A673 (cell line): ENCODE results near the gene NACA. TPM values are rescaled to one million over a fixed set of nuclear protein-coding genes. Genes with fewer than 3 reads are reported as not detected.
"Not testable (repeated sequence)": the region's sequence is repeated elsewhere in the genome, so short reads cannot be mapped to it uniquely, and the experiment has no call there.

ENCODE experiments used
- BruUV-seq: library from RNA; stranded (reverse); fragments of 400-500 nt; replicated peaks from 2 replicates; lab custom pipeline; 2021; lab: Mats Ljungman, UMichigan
- CTCF ChIA-PET: fragments of 300-600 bp; sonication (Branson Sonifier 250); formaldehyde crosslinking; loops from one replicate; lab custom pipeline; 2022; ENCODE audit warnings: antibody characterized with exemption; lab: Charles Lee
- POLR2A ChIA-PET: fragments of 300-600 bp; sonication (Branson Sonifier 250); formaldehyde crosslinking; loops from one replicate; lab custom pipeline; 2022; ENCODE audit warnings: antibody characterized with exemption; ENCODE audit not compliant: low non-redundant PET; lab: Charles Lee
- DNase-seq: peaks from one replicate; pipeline ENCODE4 v3.0.0-alpha.2; 2015; ENCODE audit warnings: low spot score
- H3K27ac ChIP-seq: fragments of 200-600 bp; sonication (generic); 2 replicates; pipeline ENCODE4 v1.5.1; 2016; ENCODE audit warnings: mixed run types, low read depth, mild to moderate bottlenecking, mixed read lengths, antibody characterized with exemption, low read length; ENCODE audit not compliant: poor library complexity, severe bottlenecking
- H3K27me3 ChIP-seq: fragments of 200-600 bp; sonication (generic); replicated peaks from 2 replicates; pipeline ENCODE4 v1.6.1; 2017; ENCODE audit warnings: mixed run types, low read depth, mild to moderate bottlenecking, mixed read lengths, antibody characterized with exemption, low read length; ENCODE audit not compliant: insufficient read depth, poor library complexity
- H3K36me3 ChIP-seq: fragments of 200-600 bp; sonication (generic); 2 replicates; pipeline ENCODE4 v1.6.1; 2016; ENCODE audit warnings: mixed run types, mild to moderate bottlenecking, mixed read lengths, antibody characterized with exemption, low read length; ENCODE audit not compliant: insufficient read depth, poor library complexity, severe bottlenecking
- H3K4me1 ChIP-seq: fragments of 200-600 bp; sonication (generic); 2 replicates; pipeline ENCODE4 v1.6.1; 2017; ENCODE audit warnings: mixed run types, mild to moderate bottlenecking, mixed read lengths, antibody characterized with exemption, low read length; ENCODE audit not compliant: insufficient read depth, poor library complexity, severe bottlenecking
- H3K4me3 ChIP-seq: fragments of 200-600 bp; sonication (generic); 2 replicates; pipeline ENCODE4 v1.5.1; 2016; ENCODE audit warnings: low read depth, mixed run types, mild to moderate bottlenecking, mixed read lengths, low read length; ENCODE audit not compliant: poor library complexity, severe bottlenecking
- H3K9me3 ChIP-seq: fragments of 200-600 bp; sonication (generic); 2 replicates; pipeline ENCODE4 v1.6.1; 2016; ENCODE audit warnings: mixed run types, low read depth, mild to moderate bottlenecking, mixed read lengths, antibody characterized with exemption, low read length; ENCODE audit not compliant: poor library complexity, severe bottlenecking
- CTCF ChIP-seq: fragments of 300-800, 200-600 bp; sonication (generic); conservative IDR thresholded peaks from 2 replicates; pipeline ENCODE4 v1.5.1; 2017; ENCODE audit warnings: low read depth, mild to moderate bottlenecking, antibody characterized with exemption, low read length, moderate library complexity, mixed read lengths
- EZH2 ChIP-seq: fragments of 200-600 bp; sonication (generic); IDR thresholded peaks from 2 replicates; pipeline ENCODE4 v1.6.1; 2017; ENCODE audit warnings: borderline replicate concordance, low read depth, mild to moderate bottlenecking, mixed read lengths, antibody characterized with exemption, low read length; ENCODE audit not compliant: poor library complexity, severe bottlenecking
- intact Hi-C: fragments of 100-400 bp; cut with micrococcal nuclease; formaldehyde crosslinking; loops from one replicate; pipeline ENCODE4 v1.10.0; 2022; ENCODE audit not compliant: unreplicated experiment
- total RNA-seq: library from RNA; stranded (reverse); gene quantifications from 2 replicates; pipeline ENCODE4 v1.2.3, GENCODE V29; 2021

The NACA gene
- total RNA-seq, 1 experiment from 2014 or later = 908 TPM

GRCh38 chr12:56760460-56760859, 35.4 kb upstream of the NACA start:
- no peaks in the 10 kb centered on the region for H3K36me3 ChIP-seq
- H3K4me3 ChIP-seq = no peak overlapping the region
- peaks cover 4% of the 10 kb centered on the region for H3K9me3 ChIP-seq
- H3K27me3 ChIP-seq = no peaks in the 10 kb centered on the region
- intact Hi-C loops = no loop called here
- H3K4me1 ChIP-seq = no peaks in the 10 kb centered on the region
- DNase-seq = no peak
- ChIA-PET CTCF (no interaction called here), POLR2A (no interaction called here)
- no peak overlapping the region for H3K27ac ChIP-seq
- BruUV-seq = no TSS peak
- TF ChIP-seq CTCF = no peak

GRCh38 chr12:56759263-56759908, 34.3 kb upstream of the NACA start:
- Histone ChIP-seq H3K4me1 (no peaks in the 10 kb centered on the region), H3K27me3 (no peaks in the 10 kb centered on the region), H3K4me3 (no peak overlapping the region), H3K36me3 (no peaks in the 10 kb centered on the region), H3K9me3 (peaks cover 4% of the 10 kb centered on the region), H3K27ac (no peak overlapping the region)
- no peak for DNase-seq
- intact Hi-C loops = loop anchor here (5.0 to 10.0 kb wide), 2 partner anchors 303 to 425 kb away; no protein-coding TSS in a partner anchor
- ChIA-PET POLR2A (no interaction called here), CTCF (interaction anchor here (0.7 kb wide), 1 partner anchor 293 kb away, joined by 4 read pairs; no protein-coding TSS in a partner anchor)
- TF ChIP-seq EZH2 (no peak), CTCF (no peak)
- no TSS peak for BruUV-seq

GRCh38 chr12:56758728-56759262, 33.7 kb upstream of the NACA start:
- CTCF ChIA-PET = interaction anchor here (1.0 kb wide), 1 partner anchor 229 kb away, joined by 4 read pairs; no protein-coding TSS in a partner anchor
- no peak overlapping the region for H3K4me3 ChIP-seq
- H3K9me3 ChIP-seq = peaks cover 4% of the 10 kb centered on the region
- H3K27me3 ChIP-seq = no peaks in the 10 kb centered on the region
- H3K36me3 ChIP-seq = no peaks in the 10 kb centered on the region
- POLR2A ChIA-PET = no interaction called here
- no peak for DNase-seq
- BruUV-seq = no TSS peak
- no peaks in the 10 kb centered on the region for H3K4me1 ChIP-seq
- TF ChIP-seq CTCF = no peak
- no peak for TF ChIP-seq EZH2
- no peak overlapping the region for H3K27ac ChIP-seq
- intact Hi-C loops = loop anchor here (5.0 to 10.0 kb wide), 2 partner anchors 304 to 426 kb away; no protein-coding TSS in a partner anchor

- not testable (repeated sequence) for H3K9me3 ChIP-seq, DNase-seq, BruUV-seq, H3K36me3 ChIP-seq, H3K27me3 ChIP-seq, H3K27ac ChIP-seq, H3K4me1 ChIP-seq, H3K4me3 ChIP-seq
- intact Hi-C loops = loop anchor here (1.0 to 10.0 kb wide), 4 partner anchors 229 to 427 kb away; no protein-coding TSS in a partner anchor
- CTCF ChIA-PET = interaction anchor here (0.6 to 1.5 kb wide), 3 partner anchors 230 to 354 kb away, joined by 3 to 16 read pairs (median 4); no protein-coding TSS in a partner anchor
- POLR2A ChIA-PET = interaction anchor here (0.5 kb wide), 1 partner anchor 230 kb away, joined by 3 read pairs; no protein-coding TSS in a partner anchor
These were observed 32.9 kb upstream of the NACA start for GRCh38 chr12:56757971-56758370.
